ENCODE measurements around the gene TMEM222. TPM values are rescaled to one million over a fixed set of nuclear protein-coding genes. Genes with fewer than 3 reads are reported as not detected.

Gene TMEM222
- total and polyA plus RNA-seq, 2 of the 4 experiments (the other 2 are of a cell fraction), result 19.9 to 54.1 TPM

DNA sequence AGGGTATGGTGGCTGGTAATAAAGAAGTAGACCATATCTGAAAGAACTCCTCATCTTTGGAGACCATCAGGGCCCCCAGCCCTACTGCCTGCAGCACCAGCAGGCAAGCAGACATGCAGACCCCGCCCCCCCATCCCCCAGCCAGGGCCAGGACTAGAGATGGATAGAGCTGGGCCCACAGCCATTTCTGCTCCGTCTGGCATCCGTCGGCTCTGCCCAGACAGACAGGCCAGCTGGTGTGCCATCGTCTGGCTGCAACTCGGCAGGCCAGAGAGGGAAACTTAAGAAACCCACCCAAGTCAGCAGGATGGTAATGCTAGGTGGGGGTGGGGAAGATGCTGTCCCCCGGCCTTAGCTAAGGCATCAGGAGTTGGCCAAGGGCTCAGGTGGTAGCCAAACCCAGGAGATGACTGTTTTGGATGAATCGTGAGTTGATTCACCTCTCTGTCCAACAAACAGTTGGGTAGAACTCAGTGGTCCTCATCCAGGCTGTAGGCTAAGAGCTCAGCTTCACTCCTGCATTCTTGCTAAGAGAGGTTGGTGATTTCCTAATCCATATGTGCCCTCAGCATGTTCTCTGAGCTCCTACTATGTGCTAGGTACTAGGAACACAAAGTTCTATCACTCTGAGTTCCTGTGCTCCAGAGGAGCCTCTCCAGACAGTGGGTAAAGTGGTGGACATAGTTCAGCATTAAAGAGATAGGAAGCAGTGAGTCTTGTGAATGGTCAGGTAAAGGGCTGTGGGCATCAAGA, 23.2 kb upstream of the TMEM222 start:
- Histone ChIP-seq H4K91ac (ENCODE audit: insufficient read depth, low read depth, low read length) (peak overlapping the region; percentile 99), H3K4me2 (ENCODE audit: low read depth, low read length) (peak overlapping the region; percentile 59), H3K14ac (replicated peaks; ENCODE audit: low read depth, low read length) (peak overlapping the region; percentile 100), H3K23ac (ENCODE audit: low read depth, low read length) (peak overlapping the region; percentile 100), H4K5ac (ENCODE audit: low read depth, low read length) (peak overlapping the region; percentile 96), H3K4me3 (ENCODE audit: insufficient read depth, low read depth, low read length) (no peak overlapping the region), H2AK5ac (ENCODE audit: low read depth, low read length) (peak overlapping the region; percentile 100), H3K36me3 (ENCODE audit: control insufficient read depth, insufficient read depth, low read length) (peaks cover 19% of the 10 kb centered on the region), H2AFZ (replicated peaks; ENCODE audit: low read length, poor library complexity) (peak overlapping the region; percentile 92), H3K9me1 (ENCODE audit: insufficient read depth, low read length) (peaks cover 13% of the 10 kb centered on the region), H3K27ac (ENCODE audit: insufficient read depth, low read length) (peak overlapping the region; percentile 89), H4K20me1 (ENCODE audit: insufficient read depth, low read length) (0 out of 2 replicates have a peak, but pooled peaks cover 4% of the 10 kb centered on the region), H2BK120ac (ENCODE audit: low read depth, low read length) (peak overlapping the region; percentile 100), H3K79me1 (ENCODE audit: low read depth in 1 of 2, low read length in 2 of 2) (peaks cover 0 to 21% of the 10 kb centered on the region in 2 experiments; a peak in 2 of 4 replicates), H3K9ac (ENCODE audit: low read depth, low read length) (peak overlapping the region; percentile 60), H3K27me3 (ENCODE audit: control insufficient read depth, insufficient read depth, low read length) (no peaks in the 10 kb centered on the region), H3K4me1 (ENCODE audit: control insufficient read depth, insufficient read depth, low read length) (peaks cover 27% of the 10 kb centered on the region), H2AK9ac (replicated peaks; ENCODE audit: low read depth, low read length, poor library complexity) (peak overlapping the region; percentile 94), H2BK20ac (ENCODE audit: low read depth, low read length) (peak overlapping the region; percentile 99), H3K56ac (ENCODE audit: extremely low read depth, insufficient read depth, low read length) (peak overlapping the region; percentile 89), H3K4ac (ENCODE audit: low read depth, low read length) (peak overlapping the region; percentile 100), H4K8ac (ENCODE audit: low read depth in 2 of 2, low read length in 2 of 2) (peak overlapping the region; percentile 99), H2BK5ac (ENCODE audit: low read depth, low read length, poor library complexity, severe bottlenecking) (peak overlapping the region; percentile 97), H2BK15ac (ENCODE audit: low read depth, low read length) (peak overlapping the region; percentile 98), H3K9me3 (ENCODE audit: control insufficient read depth, insufficient read depth, low read length) (no peaks in the 10 kb centered on the region), H3K18ac (ENCODE audit: low read depth, low read length) (peak overlapping the region; percentile 94)
- no TSS peak for BruUV-seq (replicated peaks)
- dilution Hi-C loops (cut with HindIII; ENCODE audit: low sequenced_read_pairs, unreplicated experiment) (no loop called here), in situ Hi-C loops (cut with MboI; ENCODE audit: low sequenced_read_pairs) (no loop called here), intact Hi-C loops (cut with micrococcal nuclease) (loop anchor here (5.0 kb wide), 1 partner anchor 258 kb away; no protein-coding TSS in a partner anchor)
- ATAC-seq (ENCODE audit: low read depth) (no peak), DNase-seq (no peak)
- POLR2A ChIA-PET (ENCODE audit: unreplicated experiment), result interaction anchor here (0.5 to 0.6 kb wide), 2 partner anchors 196 to 264 kb away, joined by 3 to 4 read pairs; no protein-coding TSS in a partner anchor
- CTCF ChIA-PET, result interaction anchor here (0.6 to 7.1 kb wide), 10 partner anchors 34 to 364 kb away, joined by 3 to 79 read pairs (median 3); no protein-coding TSS in a partner anchor
- no CpG with 5 or more reads among the region's 8 CpGs for whole genome bisulfite sequencing, 2 experiments (ENCODE audit: extremely low coverage in 2 of 2, insufficient read length in 1 of 2)
- no peak for TF ChIP-seq RAD21 (IDR thresholded peaks at IDR 0.05; ENCODE audit: low read length)
- no peak for TF ChIP-seq FOS (IDR thresholded peaks at IDR 0.05; ENCODE audit: low read depth, low read length)
- TF ChIP-seq CEBPB (IDR thresholded peaks at IDR 0.05; ENCODE audit: low read depth, low read length), result no peak
- no peak for TF ChIP-seq MXI1 (IDR thresholded peaks at IDR 0.05; ENCODE audit: borderline replicate concordance, low read depth, low read length)
- no peak for TF ChIP-seq CHD1 (IDR thresholded peaks at IDR 0.05; ENCODE audit: low read depth, low read length)
- TF ChIP-seq, protein P1, sequence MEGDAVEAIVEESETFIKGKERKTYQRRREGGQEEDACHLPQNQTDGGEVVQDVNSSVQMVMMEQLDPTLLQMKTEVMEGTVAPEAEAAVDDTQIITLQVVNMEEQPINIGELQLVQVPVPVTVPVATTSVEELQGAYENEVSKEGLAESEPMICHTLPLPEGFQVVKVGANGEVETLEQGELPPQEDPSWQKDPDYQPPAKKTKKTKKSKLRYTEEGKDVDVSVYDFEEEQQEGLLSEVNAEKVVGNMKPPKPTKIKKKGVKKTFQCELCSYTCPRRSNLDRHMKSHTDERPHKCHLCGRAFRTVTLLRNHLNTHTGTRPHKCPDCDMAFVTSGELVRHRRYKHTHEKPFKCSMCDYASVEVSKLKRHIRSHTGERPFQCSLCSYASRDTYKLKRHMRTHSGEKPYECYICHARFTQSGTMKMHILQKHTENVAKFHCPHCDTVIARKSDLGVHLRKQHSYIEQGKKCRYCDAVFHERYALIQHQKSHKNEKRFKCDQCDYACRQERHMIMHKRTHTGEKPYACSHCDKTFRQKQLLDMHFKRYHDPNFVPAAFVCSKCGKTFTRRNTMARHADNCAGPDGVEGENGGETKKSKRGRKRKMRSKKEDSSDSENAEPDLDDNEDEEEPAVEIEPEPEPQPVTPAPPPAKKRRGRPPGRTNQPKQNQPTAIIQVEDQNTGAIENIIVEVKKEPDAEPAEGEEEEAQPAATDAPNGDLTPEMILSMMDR (conservative IDR thresholded peaks at IDR 0.05; ENCODE audit: low read depth, low read length), result no peak
- no peak for TF ChIP-seq MAZ (IDR thresholded peaks at IDR 0.05; ENCODE audit: borderline replicate concordance, low read depth, low read length)
- TF ChIP-seq BHLHE40 (IDR thresholded peaks at IDR 0.05; ENCODE audit: low read depth, low read length), result no peak
- TF ChIP-seq RCOR1 (IDR thresholded peaks at IDR 0.05; ENCODE audit: insufficient replicate concordance, low read length), result no peak
- TF ChIP-seq RFX5 (IDR thresholded peaks at IDR 0.05; ENCODE audit: low read depth, low read length), result no peak
- TF ChIP-seq NFE2L2 (IDR thresholded peaks at IDR 0.05; ENCODE audit: low read depth, low read length), result no peak
- TF ChIP-seq MAFK (IDR thresholded peaks at IDR 0.05; ENCODE audit: low read depth, low read length), result no peak
- no peak for TF ChIP-seq SMC3 (IDR thresholded peaks at IDR 0.05; ENCODE audit: low read depth, low read length)
- TF ChIP-seq, protein P2, sequence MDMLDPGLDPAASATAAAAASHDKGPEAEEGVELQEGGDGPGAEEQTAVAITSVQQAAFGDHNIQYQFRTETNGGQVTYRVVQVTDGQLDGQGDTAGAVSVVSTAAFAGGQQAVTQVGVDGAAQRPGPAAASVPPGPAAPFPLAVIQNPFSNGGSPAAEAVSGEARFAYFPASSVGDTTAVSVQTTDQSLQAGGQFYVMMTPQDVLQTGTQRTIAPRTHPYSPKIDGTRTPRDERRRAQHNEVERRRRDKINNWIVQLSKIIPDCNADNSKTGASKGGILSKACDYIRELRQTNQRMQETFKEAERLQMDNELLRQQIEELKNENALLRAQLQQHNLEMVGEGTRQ (IDR thresholded peaks at IDR 0.05; ENCODE audit: low read depth, low read length), result no peak
- no peak for TF ChIP-seq POLR2A (IDR thresholded peaks at IDR 0.05; ENCODE audit: low read depth, low read length)

Data from IMR-90 (cell line).